ENCODE data around the gene LOXHD1.

Gene LOXHD1

DNA sequence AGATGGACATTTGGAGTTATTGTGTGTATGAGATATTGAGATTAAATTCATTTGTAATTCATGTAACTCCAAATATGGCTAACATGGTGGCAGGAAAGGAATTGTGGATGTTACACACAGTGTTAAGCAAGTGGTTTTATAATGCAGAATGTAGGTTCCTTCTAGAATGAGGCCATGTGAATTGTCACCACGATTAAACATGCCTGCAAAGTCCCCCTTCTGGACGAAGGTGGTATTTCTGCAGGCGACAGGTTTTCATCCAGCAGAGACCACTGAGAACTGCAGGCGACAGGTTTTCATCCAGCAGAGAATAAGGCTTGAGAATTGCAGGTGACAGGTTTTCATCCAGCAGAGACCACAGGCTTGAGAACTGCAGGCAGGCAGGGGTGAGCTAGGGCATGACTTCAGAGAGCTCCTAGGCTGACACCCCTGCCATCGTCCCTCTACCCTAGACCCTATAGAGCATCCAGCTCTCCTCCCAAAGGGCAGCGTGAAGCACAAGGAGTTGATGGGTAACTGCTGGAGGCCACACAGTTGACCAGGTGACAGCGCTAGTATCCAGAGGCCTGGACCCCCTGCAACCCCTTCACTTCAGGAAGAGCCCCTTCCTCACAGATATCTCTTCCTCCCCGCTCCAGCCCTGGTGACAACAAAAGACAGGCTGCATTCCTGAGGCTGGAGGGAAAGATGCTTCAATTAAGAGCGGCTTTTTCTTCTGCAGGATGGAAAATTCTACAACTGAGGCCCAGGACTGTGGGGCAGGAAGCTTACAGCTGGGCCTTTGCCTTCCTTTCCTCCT is 175.8 kb downstream of the LOXHD1 start:
- peak; percentile 64 for DNase-seq (ENCODE audit: low read depth)
- TF ChIP-seq, protein P1, sequence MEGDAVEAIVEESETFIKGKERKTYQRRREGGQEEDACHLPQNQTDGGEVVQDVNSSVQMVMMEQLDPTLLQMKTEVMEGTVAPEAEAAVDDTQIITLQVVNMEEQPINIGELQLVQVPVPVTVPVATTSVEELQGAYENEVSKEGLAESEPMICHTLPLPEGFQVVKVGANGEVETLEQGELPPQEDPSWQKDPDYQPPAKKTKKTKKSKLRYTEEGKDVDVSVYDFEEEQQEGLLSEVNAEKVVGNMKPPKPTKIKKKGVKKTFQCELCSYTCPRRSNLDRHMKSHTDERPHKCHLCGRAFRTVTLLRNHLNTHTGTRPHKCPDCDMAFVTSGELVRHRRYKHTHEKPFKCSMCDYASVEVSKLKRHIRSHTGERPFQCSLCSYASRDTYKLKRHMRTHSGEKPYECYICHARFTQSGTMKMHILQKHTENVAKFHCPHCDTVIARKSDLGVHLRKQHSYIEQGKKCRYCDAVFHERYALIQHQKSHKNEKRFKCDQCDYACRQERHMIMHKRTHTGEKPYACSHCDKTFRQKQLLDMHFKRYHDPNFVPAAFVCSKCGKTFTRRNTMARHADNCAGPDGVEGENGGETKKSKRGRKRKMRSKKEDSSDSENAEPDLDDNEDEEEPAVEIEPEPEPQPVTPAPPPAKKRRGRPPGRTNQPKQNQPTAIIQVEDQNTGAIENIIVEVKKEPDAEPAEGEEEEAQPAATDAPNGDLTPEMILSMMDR (IDR thresholded peaks at IDR 0.05; ENCODE audit: insufficient read depth, low read depth, low read length, missing control alignments), result peak; percentile 65
- no peak overlapping the region for H3K4me3 ChIP-seq (ENCODE audit: low read depth, low read length)

DNA sequence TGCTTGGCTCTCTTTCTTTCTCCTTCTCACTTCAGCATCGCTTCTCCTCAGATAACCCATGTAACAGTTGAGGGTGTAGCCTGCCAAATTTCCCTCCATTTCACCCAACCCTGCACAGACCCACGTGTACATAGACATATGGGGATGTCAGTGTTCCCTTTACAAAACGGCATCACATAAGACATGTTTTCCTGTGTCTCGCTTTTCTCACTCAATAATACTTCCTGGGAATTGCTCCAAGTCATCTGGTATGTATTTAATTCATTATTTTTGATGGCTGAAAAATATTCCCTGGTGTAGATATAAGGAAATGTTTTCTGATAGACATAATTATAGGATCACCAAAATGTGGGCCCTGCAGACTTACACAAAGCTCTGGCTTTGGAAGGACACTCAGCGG is 176.8 kb downstream of the LOXHD1 start:
- TF ChIP-seq, protein P1 (IDR thresholded peaks at IDR 0.05; ENCODE audit: insufficient read depth, low read depth, low read length, missing control alignments), result no peak
- no peak overlapping the region for H3K4me3 ChIP-seq (ENCODE audit: low read depth, low read length)
- DNase-seq (ENCODE audit: low read depth), result no peak

DNA sequence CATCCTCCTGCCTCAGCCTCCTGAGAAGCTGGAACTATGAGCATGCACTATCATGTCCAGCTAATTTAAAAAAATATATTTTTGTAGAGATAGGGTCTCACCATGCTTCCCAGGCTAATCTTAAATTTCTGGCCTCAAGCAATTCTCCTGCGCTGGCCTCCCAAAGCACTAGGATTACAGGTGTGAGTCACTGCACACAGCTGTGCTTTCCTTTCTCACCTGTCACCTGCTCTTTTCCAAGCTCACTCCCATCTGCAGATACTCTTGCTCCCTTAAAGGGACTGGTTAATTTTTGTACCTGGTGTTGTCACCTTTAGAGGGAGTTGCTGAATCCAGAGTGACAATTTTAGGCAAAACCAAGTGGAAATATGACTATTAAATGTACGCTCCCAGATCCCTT is 178.2 kb downstream of the LOXHD1 start:
- TF ChIP-seq, protein P1 (IDR thresholded peaks at IDR 0.05; ENCODE audit: insufficient read depth, low read depth, low read length, missing control alignments), result no peak
- H3K4me3 ChIP-seq (ENCODE audit: low read depth, low read length), result no peak overlapping the region
- no peak for DNase-seq (ENCODE audit: low read depth)

DNA sequence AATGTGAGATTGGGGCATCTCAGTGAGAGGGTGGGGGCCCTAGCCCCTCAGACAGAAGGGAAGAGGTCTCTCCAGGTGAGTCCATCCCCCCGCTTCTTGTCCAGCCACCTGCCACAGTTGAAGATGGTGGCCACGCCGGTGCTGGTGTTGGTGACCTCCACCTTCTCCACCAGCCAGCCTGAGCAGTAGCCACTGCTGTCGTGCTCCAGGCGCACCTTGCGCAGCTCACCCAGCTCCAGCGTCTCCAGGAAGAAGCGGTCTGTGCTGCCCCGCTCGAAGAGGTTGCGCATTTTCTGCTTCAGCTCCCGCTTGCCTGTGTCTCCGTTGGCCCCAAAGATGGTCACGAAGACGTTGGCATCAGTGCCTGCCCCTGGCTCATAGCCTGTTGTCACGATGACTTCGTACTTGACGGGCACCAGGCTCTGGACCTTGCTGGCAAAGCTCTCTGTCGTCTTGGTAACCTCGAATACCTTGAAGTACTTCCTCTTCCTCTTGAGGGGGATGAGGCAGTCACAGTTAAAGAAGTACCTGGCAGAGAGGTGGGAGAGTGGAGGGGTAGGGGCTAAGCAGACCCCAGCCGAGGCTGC is 179.5 kb downstream of the LOXHD1 start:
- DNase-seq (ENCODE audit: low read depth), result no peak
- TF ChIP-seq, protein P1 (IDR thresholded peaks at IDR 0.05; ENCODE audit: insufficient read depth, low read depth, low read length, missing control alignments), result no peak
- H3K4me3 ChIP-seq (ENCODE audit: low read depth, low read length), result no peak overlapping the region

DNA sequence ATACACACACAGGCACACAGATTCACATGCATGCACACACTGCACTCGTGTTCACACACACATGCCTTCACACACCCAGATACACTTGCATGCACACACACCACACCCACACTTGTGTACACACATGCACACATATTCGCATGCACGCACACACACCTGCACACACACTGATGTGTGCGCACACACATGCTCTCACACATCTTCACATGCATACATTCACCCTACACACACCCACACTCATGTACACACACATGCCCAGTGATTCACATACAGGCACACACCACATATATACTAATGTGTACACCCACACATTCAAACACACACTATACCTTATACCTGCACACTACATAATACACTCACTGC is 181.6 kb downstream of the LOXHD1 start:
- TF ChIP-seq, protein P1 (IDR thresholded peaks at IDR 0.05; ENCODE audit: insufficient read depth, low read depth, low read length, missing control alignments), result no peak
- H3K4me3 ChIP-seq (ENCODE audit: low read depth, low read length), result no peak overlapping the region

DNA sequence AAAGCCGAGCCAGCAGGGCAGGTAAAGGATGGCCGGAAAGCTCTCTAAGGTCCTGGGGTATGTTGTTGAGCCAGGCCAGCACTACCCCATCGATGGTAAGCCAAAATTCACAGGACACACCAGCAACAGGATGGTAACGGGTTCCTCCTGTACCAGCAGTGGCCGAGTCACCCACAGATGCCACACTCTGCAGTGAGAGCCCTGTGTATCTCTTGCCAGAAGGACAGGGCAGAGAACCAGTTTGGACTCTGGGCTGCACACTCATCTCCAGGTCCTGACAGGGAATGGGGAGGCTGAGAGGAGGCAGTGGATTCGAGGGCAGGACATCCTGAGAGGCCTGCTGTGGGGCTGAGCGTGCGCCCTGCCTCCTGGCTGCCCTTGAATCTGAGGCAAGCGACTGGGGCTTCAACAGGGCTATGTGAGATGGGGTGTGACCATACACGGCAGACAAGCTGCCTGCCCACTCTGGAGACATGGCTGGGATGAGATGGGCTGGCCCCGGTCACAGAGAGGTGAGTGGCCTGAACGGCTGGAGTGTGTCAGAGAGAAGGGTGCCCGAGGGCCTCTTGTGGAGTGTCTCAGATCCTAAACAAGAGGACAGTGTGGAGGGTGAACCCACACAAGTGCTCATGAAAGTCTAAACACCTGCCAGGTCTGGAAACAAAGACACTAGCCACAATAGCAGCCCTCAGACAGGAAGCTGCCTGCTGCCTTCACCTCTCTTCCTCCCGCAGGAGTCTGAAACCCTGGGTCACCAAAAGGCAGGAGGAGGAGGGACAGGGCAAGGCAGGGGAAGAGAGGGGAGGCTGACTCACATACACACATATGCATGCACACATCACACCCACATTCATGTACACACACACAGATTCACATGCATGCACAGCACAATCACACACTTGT is 182.3 kb downstream of the LOXHD1 start:
- DNase-seq (ENCODE audit: low read depth), result peak; percentile 11
- no peak overlapping the region for H3K4me3 ChIP-seq (ENCODE audit: low read depth, low read length)
- TF ChIP-seq, protein P1 (IDR thresholded peaks at IDR 0.05; ENCODE audit: insufficient read depth, low read depth, low read length, missing control alignments), result no peak

More for the DNA sequence above, 181.6 kb downstream of the LOXHD1 start:
- no peak for DNase-seq (ENCODE audit: low read depth)
